HTERT RPE-1 (cell line): ENCODE measurements around the gene JAKMIP1.

Source experiments
- in situ Hi-C: fragments of 300-500 bp; cut with MboI; formaldehyde crosslinking; loops from 4 replicates; pipeline ENCODE4 v1.14.3; 2020; ENCODE audit warnings: low sequenced_read_pairs

JAKMIP1 gene

DNA sequence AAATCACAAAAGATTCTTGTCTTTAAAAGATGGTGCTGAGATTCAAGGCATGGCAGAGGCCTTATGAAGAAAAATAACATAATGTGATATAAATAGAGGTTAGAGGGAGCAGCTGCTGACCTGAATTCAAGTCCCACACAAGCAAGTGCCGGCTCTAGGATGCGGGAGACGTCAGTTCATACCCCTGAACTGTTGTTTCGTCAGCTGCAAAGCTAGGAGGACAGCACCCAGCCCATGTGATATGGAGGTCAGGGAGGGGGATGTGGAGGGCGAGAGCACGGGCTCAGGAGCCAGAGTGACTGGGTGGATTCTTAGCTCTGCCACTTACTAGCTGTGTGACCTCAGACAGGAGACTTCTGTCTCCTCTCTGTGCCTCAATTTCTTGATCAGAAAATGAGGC lies 77.9 kb downstream of the JAKMIP1 start:
- in situ Hi-C loops = no loop called here

DNA sequence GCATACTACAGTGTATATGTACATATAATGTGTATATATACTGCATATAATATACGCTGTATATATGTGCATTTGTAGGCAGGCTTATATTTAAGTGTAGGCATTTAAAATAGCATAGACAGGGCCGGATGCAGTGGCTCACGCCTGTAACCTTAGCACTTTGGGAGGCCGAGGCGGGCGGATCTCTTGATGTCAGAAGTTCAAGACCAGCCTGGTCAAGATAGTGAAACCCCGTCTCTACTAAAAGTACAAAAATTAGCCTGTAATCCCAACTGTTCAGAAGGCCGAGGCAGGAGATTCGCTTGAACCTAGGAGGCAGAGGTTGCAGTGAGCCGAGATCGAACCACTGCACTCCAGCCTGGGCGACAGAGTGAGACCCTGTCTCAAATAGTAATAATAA lies 78.4 kb downstream of the JAKMIP1 start:
- in situ Hi-C loops = no loop called here

DNA sequence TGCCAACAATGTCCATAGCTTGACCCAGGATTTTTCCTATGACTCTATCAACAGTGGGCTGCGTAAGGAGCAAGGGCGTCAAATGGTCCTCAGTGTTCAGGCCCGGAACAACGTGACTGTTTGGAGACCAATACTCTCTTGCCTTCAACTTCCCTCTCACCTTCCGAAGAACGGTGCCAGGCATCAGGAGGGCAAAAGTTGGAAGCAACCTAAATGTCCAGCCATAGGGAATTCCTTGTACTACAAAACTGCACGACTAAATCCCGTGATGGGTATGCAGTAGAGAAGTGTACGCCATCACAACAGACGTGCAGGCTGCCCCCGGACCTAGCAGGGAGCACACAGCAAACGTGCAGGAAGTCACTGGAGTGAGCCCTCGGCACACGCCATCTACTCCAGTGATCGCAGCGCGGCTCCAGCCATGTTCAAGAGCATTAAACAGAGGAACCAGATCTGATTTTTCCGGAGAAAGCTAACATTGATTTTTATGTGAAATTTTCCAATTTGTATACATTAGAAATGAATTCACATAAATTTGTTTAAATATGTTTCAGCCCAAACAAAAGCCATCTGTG lies 79.0 kb downstream of the JAKMIP1 start:
- in situ Hi-C loops = no loop called here

- in situ Hi-C loops = no loop called here
These were observed 80.0 kb downstream of the JAKMIP1 start for GRCh38 chr4:6120361-6120760.

- in situ Hi-C loops = no loop called here
These were observed 80.8 kb downstream of the JAKMIP1 start for GRCh38 chr4:6119507-6120020.

DNA sequence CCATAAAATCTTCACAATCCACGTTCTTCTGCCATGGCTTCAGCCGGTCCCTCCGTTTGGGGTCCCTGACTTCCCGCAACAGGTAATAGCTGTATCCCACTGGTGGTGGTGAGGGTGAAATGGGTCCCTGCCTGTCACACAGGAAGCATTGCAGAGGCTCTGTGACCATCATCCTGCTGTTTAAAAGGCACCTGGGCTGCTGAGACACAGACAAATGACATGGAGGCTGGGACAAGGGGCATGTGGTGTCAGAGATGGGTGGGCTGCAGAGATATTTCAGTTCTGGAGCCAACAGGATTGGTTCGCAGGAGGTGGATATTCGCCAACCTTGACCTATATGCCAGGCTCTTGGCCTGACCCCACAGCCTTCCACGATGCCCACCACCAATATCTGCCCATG lies 82.1 kb downstream of the JAKMIP1 start:
- in situ Hi-C loops = no loop called here

DNA sequence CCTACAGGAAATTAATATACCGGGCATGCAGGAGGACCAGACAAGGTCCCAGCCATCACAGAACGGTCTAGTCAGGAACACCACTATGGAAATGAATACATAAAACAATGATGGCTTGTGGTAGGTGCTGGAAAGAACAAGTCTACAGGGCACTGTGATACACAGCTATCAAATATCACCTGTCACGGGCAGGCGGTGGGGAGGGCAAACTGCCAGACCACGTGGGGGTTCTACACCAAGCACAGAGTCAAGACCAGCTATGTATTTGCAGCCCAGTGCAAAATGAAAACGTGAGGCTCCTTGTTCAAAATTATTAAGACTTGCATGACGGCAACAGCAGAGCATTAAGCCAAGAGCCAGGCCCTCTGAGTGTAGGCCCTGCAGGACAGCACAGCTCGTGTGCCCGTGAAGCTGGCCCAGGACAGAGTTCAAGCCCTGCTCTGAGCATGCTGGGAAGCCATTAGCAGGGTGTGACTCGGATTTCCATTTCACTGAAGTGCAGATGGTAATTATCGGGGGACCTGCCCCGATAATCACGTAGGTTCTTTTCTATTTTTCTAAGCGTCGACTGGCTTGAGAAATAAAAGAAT lies 83.6 kb downstream of the JAKMIP1 start:
- in situ Hi-C loops = no loop called here

DNA sequence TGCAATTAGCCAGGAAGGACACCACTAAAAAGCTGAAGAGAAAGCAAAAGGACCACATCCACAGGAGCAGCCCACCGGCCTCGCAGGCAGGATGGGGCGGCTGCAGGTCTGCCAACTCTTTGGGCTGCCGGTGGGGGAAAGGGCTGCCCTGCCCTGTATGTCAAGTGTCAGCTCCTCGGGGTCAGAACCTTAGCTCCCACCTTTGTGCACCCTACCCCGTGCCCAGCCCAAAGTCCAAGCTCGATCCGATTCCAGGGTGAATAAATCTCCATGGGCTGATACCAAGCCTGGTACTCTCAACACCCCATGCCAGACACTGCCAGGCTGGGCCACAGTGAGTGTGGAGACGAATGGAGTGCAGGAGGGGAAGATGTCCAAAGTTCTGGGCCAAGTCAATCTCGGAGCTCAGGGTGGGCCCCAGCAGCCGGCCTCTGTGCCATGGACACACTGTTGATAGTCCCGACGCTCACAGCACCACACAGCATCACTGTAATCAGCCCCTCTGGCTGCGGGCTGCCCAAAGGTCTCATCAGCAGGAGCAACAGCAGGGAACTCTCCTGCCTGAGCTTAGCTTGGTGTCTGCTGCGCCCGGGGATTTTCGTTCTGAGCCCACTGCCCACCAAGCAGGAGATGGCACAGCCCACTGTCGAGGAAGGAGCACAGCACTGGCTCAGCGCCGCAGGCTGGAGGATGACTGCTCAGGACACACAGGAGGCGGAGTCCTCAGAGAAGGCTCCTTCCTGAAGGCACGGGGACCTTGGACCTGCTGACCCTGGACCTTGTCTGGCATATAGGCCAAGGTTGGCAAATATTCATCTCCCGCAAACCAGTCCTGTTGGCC lies 84.4 kb downstream of the JAKMIP1 start:
- in situ Hi-C loops = no loop called here

GRCh38 chr4:6115342-6115741 lies 85.0 kb downstream of the JAKMIP1 start:
- in situ Hi-C loops = no loop called here

DNA sequence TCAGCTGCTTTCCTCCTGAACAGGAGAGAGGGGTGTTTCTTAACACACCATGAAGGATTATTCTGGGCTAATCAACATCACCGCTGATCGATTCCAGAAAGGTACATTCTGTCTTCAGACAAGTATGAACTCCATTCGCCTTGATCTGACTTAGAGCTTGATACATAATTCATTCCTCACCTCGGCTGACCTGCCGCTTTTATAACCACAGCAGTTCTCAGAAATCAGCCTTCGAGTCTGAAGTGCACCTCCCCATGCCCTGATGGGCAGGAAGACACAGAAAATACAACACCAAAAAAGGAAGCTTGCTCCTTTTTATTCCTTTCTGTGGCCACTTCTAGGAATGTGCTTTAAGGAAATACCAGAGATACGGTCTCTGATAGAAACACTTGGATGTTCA lies 85.7 kb downstream of the JAKMIP1 start:
- in situ Hi-C loops = no loop called here

GRCh38 chr4:6114181-6114580 lies 86.2 kb downstream of the JAKMIP1 start:
- in situ Hi-C loops = no loop called here

DNA sequence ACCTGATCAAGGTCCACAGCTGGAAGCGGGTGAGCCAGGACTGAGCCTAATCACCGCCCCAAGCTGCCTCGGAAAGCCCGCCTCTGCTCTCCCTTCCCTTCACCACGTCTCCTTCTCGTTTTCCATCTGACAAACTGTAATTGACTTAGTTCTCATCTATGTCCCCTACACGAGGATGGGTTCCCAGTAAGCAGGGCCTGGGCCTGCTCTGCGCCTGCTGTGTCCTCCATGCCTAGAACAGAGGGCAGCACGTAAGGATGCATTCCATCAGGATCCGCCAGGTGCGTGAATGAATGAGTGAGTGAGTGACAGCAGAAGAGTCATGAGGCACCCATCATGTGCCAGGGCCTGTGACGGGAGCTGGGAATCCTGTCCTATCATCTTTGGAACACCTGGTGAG lies 86.7 kb downstream of the JAKMIP1 start:
- in situ Hi-C loops = no loop called here

DNA sequence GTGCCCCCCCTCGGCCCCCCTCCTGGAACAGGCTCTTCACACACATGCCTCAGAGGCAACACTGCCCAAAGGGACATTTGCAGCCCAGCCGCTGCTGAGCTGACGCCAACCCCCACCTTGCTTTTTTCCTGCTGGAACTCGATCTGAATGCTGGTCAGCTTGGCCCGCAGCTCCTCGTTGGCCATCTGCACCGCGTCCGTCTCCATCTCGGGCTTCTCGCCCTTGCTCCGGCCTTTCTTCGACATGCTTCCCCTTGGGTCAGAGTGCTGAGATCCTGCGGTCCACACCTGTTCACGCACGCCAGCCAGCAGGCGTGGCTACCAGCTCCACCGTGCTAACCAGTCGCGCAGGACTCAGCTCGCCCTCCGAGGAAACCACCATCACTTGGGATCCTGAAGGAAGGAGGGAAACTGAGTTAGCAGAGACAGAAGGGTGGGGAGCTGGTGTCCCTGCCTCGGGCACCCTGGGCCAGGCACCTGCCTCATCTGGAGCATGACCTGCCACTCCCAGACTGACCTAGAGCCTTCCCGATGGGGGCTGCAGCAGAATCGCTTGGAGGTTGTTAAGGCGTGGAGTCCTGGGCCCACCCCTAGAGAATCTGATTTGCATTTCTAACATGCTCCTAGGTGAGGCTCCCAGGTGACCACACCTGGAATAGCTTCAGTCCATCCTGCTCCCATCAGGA lies 87.6 kb downstream of the JAKMIP1 start:
- in situ Hi-C loops = no loop called here

DNA sequence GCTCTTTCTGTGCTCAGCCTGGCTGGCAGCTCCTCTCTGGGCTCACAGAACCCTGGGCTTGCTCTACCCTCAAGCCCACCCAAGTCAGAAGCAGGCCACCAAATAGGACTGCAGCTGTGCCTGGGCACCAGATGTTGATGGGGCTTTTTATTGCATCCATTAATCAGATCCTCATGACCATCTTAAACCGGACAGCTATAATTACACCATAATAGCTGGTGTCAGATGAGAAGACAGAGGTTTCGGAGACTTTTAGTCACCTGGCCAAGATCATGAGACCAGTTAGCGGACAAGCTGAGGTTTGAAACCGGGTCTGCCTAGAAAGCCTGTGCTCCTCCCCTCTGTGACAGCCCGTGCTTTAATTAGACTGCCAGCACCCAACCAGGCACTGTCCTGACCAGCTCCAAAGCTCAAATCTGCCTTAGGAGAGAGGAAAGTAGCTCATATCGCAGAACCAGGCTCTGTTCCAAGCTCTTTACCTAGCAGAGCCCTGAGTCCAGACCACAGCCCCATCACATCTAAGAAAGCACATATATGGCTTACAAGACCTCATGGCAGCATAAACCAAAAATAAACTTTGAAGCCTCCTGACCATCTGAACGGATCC lies 88.9 kb downstream of the JAKMIP1 start:
- in situ Hi-C loops = no loop called here

GRCh38 chr4:6110681-6111353 lies 89.5 kb downstream of the JAKMIP1 start:
- in situ Hi-C loops = no loop called here

- in situ Hi-C loops = no loop called here
These were observed 90.3 kb downstream of the JAKMIP1 start for GRCh38 chr4:6109842-6110560.

DNA sequence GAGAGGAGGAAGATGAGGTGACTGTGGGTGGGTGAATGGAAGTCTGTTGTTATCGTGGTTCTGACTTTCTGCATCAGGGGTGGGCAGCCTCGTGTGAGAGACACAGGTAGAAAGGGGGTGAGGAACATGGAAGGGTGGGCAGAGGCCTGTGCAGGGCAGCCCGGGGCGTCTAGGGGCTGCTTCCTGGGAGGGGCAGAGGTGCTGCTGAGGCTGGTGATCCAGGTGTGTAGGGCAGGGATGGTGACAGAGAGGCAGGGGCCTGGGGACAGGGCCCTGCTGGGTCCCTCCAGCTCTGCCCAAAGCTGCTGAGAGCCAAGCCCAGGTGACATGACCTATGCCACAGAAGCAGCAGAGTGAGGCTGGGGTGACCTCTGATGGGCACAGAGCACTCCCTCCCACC lies 92.5 kb downstream of the JAKMIP1 start:
- in situ Hi-C loops = no loop called here

GRCh38 chr4:6107114-6107791 lies 93.1 kb downstream of the JAKMIP1 start:
- in situ Hi-C loops = no loop called here

DNA sequence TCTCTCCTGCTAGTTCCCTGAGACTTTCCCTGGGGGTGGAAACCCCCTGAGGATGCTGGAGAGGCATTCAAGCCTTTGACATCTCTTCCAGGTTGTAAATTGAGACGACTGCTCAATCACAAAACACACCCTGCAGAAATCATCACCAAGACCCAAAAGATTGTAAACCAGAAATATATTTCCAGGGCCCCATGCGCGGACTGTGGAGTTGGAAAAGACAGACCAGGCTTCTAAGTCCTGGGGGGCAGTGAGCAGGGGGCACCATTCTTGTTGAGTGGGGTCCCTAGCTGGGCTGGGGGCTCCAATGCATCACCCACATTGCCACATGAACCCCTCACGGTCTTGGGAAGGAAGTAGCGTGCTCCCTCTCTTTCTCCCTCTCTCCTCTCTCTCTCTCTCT lies 94.2 kb downstream of the JAKMIP1 start:
- in situ Hi-C loops = no loop called here
